Astrocyte of the hippocampus (primary cell): ENCODE data around the gene CSN1S1.

Experiments used
- DNase-seq: peaks from one replicate; pipeline ENCODE4 v3.0.0; 2011; ENCODE audit warnings: low read depth, low spot score

CSN1S1 gene

DNA sequence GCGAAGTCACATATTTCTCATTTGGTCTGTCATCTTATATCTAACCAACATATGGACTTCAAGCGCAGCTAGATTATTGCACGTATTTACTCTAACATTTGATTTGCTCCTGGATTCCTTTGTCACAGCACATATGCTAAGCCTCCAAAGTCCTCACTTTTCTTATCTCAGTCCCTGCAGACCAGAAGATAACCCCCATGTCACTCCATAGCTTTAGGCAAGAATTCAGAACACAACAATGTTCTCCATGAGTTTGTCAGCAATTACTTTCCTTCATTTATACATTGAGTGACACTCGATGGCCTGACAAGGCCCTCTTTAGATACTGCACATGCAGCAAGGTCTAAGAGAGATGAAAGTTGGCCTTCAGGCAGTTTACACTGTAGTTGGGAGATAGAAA, 60.1 kb downstream of the CSN1S1 start:
- no peak for DNase-seq

DNA sequence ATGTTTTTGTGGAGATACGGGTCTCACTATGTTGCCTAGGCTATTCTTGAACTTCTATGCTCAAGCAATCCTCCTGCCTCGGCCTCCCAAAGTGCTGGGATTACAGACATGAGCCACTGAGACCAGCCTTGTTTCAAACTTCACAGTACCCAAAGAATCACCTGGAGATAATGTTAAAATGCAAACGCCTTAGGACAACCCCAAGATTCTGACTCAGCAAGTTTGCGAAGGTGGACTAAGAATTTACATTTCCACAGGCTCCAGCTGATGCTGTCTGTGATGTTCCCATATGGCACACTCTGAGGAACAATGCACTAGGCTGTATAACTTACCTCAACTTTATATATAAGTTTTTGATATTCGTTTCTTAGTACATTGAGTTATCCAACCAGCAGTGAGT, 63.9 kb downstream of the CSN1S1 start:
- no peak for DNase-seq

DNA sequence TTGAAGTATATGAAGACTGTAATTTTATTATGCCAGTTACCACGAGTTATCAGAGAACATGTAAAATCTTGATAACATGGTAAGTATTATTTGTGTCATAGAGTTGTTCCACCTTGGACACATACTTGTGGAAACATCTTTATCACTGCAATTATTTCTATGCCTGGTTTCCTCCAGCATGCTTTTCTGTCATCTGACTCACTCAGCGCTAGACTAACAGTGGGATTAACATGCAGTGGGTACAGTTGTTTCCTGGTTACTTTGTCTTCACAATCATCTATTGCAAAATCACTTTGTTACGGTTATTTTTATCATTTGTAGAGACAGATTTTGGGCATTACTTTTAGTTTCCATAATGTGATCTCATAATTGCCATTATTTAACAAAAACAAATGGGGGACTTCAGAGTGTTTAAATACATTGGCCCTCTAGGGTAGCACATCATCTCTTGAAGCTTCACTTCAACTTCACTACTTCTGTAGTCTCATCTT, 64.7 kb downstream of the CSN1S1 start, which contains the start of gene STATH:
TSS of gene STATH (plus strand) at position 441 of the 491 bp plus-strand sequence. CDS start 2,472 bp downstream, outside the sequence.
- DNase-seq, result no peak
